D341Med (cell line): ENCODE results near the gene RAI1.

Experiments
- DNase-seq: peaks from one replicate; pipeline ENCODE4 v3.0.0; 2012; ENCODE audit warnings: low spot score

RAI1 gene

DNA sequence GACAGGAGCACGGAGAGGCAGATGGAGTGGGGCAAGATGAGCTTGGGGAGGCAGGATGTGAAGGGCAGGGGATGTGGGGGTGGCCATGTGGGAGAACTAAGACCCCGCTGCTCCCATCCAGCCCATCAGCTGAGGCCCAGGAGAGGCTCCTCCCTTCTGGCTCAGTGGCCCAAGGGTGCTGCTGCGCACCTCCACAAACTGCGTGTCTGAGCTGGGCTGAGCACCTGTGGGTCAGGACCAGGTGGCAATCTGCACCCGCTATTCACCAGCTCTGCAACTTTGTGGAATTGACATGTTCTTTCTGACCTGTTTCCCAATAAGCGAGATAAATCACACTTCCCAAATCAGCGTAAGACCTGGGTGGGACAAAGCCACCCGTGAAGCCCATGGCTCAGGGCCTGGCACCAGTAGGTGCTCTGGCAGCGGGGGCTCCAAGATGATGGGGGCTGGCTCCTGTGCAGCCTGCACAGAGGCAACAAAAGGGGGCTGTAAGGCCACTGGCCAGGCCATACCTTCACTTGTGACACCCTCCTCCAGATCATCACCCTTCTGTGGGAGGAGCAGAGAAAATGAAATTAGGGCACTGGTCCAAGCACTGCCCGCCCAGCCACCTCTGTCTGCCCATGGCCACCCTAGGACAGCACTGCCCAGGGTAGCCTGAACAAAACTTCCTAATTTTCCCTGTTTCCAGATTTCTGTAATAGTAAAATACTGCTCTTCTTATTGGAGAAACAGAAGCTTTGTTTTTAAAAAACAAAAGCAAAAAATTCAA lies 167.2 kb downstream of the RAI1 start:
- DNase-seq, result no peak

DNA sequence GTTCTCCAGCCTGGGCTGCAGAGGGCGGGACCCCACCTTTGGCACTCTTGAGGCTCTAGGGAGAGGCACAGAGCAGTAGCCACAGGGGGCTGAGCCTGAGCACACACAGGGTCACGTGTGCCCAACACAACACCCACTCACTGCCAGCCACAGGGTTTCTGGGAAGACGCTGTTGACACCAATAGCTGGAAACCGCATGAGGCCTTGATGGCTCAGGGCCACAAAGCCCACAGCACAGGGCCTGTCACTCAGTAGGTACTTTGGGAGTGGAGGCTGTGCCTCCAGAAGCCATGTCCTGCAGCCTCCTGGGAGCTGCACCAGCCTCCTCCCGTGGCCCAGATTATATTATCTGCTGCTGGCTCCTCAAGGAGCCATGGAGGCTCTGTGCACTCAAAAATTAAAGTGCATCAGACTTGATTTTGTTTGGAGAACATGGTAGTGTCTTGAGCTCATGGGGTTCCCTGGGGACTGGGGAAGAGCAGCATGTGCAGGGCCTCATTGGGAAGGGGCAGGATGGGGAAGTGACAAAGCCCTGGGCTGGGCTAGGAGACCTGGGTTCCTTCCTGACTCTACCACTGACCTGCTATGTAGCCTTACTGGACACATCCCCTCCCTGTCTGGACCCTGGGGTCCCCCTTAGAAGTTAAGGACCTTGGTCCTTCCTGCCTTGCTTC lies 168.0 kb downstream of the RAI1 start:
- no peak for DNase-seq

DNA sequence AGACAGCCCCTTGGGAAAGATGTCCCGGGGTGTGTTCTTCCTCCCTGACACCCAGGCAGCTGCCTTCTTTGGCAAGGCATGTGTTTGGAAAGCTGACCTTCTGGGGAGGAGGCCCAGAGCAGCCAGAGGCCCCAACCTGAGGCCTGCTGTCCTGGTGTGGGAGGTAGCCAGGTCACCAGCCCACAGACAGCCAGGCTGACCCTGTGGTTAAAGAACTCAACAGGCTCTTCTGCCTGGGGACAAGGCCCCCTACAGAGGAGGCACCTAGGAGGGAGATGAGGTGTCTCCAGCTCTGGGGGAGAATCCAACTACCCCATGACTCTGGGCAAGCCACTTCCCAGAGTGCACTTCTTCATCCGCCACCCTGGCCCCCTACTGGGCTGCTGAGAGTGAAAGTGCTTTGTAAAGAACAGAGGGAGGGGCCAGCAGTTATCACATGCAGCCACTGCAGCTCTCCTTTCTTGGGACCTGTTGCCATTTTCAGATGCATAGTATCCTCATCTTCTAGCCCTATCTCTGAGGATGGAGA lies 168.7 kb downstream of the RAI1 start:
- DNase-seq, result no peak

DNA sequence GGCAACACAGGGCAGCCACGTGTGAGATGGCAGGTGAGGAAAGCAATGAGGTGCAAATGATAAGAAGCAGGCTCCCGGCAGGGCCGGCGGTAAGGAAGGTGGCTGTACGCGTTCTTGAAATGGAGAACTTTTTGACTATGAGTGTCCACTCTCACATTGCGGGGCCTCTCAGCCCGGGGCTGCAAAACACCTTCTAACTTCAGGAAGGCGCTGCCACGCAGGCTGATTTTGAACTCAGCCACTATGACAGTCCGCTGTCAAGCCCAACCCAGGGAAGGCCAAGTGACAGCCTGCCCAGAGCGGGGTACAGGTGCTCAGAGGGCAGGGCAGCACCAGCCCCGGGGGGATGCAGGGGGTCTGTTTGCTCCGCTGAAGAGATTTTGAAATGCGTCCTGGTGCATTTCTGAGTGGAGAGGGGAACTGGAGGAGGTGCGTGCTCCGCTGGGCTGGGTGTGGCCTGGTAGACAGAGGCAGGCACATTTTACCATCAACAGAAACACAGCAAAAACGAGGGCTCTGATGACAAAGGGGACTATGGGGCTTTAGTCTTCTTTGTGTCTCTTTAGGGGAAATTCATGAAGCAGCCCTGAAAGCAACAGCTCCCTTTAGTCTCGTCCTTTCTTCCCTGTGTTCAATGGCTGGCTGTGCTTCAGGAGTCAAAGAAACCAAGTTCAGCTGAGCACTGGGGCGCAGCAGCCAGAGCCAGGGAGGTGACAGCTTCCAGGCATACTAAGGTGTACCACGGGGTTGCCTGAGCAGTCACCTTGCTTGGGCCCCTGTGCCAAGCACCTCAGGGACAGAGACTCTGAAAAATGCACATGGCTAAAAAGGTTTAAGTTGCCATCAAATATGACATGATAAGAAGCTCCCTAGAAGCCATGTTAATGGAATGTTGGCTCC lies 170.1 kb downstream of the RAI1 start:
- DNase-seq, result no peak

DNA sequence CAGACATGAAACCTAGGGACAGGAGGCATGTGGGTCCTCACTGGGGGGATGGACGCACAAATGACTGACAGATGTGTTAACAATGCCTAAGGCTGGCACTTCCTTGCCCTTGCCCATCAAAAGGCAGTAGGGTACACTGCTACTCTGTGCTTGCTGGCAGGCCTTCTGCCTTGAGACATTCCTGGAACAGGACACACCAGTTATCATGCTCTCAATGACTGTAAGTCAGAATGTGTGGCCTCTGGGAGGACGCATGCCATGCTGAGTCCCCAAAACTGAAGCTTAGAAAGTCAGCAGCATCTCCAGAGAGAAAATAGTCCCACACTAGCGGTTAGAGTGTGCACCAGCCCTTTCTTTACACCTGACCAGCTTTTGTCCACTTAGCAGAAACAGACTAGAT lies 171.7 kb downstream of the RAI1 start:
- no peak for DNase-seq

DNA sequence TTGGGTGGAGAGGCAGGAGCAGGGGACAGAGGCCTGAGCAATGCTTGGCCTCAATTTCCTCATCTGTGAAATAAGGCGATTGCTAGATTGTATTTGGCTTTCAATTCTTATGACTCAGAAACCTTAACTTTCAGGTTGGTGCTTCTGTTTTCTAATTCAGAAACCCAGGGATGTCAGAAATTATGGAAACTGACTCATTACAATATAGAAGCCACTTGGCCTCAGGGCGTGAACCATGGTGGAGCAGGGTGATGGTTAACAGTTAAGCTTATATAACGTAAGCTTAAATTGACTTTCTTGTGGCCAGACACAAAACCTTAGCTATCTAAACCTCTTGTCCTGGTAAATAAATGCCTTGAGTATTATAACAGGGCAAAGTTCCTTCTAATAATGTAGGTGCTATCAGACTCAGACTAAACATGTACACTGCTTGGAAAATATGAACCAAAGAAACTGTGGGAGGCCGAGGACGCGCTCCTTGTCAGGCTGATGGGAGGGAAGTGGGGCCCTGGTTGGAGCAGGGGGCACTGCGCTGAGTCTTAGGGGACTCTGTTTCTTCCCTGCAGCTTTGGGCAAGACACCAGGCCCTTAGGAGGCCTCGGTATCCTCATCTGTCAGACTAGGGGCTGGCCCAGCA lies 172.7 kb downstream of the RAI1 start:
- DNase-seq, result no peak

DNA sequence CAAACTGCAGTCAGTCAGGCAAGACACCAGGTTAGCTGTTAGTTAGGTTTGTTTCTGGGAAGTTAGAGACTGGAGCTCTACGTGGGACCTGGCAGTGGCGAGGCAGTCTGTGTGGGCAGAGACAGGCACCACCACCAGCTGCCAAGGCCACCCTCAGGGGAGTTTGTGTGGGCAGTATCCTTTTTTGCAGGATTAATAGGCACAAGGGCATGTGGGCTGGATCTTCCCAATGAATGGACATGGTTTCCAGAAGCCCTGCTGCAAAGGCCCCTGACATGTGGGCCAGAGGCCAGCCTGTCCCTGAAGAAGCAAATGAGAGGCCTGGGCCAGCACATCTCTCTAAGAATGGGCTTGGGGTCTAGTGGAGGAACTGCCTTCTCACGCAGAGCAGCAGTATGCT lies 174.7 kb downstream of the RAI1 start:
- DNase-seq, result no peak

DNA sequence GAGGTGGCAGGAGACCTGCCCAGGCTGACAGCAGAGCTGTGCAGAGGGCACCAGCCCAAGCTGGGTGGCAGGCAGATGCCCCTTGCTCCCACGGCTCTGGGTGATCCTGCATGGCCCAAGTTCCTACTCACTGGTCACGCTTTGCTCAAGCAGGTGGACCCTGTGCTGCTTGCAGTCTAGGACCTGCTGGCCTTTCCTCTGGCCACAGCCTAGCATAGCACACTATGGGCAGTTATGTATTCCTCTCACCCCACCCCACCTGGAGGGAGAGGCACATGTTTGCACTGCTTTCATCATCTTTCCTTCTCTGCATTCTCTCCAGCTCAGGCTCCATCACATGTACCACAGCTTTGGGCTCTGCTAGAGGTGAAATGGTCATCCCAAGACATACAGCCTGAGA lies 175.1 kb downstream of the RAI1 start:
- DNase-seq, result no peak

DNA sequence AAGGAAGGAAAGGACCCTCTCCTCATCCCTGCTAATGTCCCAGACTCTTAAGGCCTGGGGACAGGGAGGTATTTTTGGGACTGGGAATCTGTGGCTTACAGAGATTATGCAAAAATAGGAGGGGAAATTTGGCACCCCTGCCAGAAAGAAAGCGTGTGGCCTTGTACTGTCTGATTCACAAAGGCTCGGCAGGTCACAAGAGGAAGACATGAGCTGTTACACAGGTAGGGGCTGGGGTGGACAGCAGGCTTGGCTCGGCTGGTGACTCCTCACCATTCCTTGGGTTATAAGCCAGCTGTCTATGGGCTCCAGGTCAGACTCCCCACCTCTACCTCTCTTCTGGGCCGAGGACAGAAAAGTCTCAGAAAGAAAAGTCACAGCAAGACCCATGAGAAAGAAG lies 176.2 kb downstream of the RAI1 start:
- DNase-seq, result no peak

DNA sequence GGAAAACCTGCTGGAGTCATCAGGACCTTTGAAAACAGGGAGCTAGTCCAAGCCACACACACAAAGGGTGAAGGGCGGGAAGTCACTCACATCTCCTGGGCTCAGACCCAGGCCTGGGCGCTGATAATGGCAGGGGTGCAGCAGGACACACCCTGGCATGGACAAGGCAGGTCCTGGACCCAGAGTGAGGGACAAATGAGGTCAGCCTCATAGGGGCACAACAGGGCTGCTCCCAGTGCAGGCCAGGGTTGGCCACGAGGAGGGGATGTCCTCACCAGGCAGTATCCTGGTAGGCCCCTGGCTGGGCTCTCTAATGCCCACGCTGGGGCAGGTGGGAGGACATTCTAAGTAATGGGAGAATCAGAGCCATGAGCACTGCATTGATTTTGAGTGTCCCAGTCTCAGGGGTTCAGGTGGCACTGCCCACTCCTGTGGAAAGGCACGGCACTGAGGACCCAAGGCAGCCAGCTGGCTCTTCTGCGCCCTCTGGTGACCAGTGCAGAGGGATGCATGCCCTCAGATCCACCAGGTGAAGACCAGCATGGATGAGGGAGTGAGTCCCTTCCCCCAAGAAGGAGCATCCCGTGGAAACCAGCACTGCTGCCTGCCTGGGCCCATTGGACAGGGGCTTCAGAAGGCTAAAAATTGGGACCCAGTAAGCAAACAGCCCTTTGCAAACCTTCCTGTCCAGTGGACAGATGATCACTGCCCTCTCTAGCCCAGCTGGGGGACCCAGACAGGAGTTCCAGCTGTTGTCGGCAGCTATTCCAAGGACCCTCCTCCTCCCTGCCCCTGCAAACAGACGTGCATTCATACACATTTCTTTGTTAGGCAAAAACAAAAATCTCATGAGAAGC lies 178.9 kb downstream of the RAI1 start:
- DNase-seq, result peak; percentile 79

DNA sequence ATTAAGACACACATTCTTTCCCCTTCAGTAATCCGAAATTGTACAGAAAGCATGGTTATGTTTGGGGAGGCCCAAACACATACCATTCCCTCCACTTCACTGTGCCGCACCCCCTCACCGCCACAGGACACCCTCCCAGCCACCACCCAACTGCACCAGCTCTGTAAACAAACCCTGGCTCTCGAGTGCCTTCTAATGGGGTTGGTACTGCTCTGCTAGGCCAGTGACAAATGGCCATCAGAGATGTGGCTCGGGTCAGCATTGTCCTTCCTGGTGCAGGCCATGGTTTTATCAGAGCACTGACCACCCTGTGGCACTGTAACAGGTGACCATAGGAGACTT lies 179.5 kb downstream of the RAI1 start:
- no peak for DNase-seq
